Ureter (tissue), 1 donor: ENCODE measurements around the gene GPSM3. TPM values are rescaled to one million over a fixed set of nuclear protein-coding genes. Genes with fewer than 3 reads are reported as not detected.
A peak's percentile ranks its signal among the peaks of the same experiment; 100 is the strongest.

Experiments
- DNase-seq: peaks from one replicate; pipeline ENCODE4 v3.0.0-alpha.2; 2020; ENCODE audit warnings: low spot score
- total RNA-seq: library from RNA; stranded (reverse); gene quantifications from one replicate; pipeline ENCODE4 v1.2.4, GENCODE V29; 2023
- donor health status: DM: yes; HTN: yes; CAD: no.

Gene GPSM3
- total RNA-seq, 1 donor from 2014 or later = 33.9 TPM

DNA sequence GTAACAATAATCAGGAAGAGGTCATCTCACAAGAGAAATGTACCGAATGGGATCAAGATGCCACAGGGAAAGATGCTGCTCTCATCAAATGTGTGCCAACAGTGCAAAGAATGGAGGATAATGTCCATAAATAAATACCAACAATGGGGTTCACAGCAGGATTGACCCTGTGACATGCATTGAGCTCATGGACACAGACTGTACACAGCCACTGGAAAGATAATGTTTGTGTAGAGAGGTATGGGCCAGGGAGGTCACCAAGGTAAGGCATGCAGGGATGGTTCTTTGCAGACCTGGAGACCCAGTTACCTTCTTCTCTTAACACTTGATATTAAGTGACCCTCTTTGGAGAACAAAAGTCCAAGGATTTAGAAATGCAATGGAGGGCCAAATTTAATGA is 18.0 kb downstream of the GPSM3 start:
- no peak for DNase-seq

DNA sequence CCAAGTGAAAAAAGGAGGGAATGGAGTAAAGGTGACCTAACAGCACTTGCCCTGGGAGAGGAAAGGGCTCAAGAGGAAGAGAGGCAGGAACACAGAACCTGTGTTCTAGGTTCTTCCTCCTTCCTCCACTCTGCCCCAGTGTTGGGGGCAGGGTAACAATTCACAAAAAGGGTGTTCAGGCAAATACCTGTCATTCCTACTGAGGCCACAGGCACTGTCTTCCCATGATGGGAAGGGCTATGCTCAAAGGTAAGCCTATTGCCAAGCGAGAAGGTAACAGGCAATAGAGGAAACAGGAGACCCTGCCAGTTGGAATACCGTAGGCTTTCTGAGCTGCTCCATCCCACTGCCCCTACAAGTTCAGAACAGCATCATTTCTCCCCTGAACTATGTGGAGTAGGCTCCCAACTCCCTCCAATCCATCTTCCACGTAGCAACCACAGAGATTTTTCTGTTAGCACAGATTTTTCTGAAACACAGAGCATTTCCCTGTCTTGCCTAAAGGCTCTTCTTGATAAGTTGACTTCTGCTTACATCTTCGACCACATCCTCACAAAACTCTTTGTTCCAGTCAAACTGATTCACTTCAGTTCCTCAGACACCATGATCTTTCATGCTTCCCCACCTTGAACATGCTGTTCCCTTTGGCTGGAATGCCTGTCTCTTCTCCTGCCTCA is 19.3 kb downstream of the GPSM3 start:
- DNase-seq = no peak

GRCh38 chr6:32171234-32171633 is 21.2 kb downstream of the GPSM3 start:
- DNase-seq = no peak

DNA sequence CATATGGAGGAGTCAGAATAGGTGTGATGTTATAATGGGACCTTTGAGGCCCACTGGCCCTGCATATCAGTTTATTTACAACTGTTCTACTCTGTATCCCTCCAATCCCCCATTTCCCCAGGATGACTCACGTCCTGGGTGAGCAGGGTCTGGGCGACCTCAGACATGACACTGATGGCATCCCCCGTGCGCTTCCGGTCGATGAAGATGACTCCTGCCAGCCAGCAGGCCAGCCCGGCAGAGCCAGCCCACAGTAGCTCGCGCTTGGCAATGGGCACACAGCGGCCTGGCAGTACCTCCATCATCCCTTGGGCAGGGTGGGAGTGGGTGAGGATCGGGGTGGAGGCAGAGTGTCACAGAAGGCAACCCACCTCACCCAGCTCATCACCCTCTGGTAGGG is 22.1 kb downstream of the GPSM3 start:
- DNase-seq = no peak

DNA sequence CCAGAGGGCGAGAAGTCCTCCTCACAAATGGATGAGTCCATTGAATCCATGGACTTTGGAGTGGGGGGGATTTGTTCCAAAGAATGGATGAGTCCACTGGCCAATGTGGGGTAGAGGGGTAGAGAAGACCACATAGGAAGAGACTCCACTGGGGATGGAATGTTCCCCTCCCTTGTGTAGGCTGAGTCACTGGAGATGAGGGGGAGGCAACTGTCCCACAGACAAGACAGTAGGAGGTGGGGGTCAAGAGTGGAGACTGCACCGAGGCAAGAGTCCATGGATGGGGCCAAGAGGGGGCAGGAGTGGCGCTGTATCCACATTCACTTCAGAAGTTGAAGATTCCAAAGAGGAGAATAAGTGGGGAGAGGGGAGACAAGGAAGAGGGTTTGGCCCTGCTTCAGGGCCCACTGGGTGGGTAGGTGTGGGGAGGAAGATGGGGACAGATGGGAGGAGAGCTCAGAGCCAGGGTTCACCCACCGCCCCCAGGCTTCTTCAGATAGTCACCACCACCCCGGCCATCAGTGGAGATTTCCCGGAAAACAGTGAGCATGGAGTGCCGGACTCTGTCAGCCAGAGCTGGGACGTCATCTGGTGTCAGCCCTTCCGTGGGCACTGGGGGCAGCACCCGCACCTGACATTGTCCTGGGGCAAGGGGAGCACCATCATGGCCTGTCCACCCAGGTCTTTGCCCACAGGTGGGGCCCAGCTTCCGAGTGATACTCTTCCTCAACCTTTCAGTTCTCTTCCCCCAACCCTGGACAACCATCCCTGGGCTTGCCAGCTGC is 23.4 kb downstream of the GPSM3 start:
- DNase-seq = no peak

GRCh38 chr6:32168350-32168749 is 24.1 kb downstream of the GPSM3 start:
- no peak for DNase-seq

DNA sequence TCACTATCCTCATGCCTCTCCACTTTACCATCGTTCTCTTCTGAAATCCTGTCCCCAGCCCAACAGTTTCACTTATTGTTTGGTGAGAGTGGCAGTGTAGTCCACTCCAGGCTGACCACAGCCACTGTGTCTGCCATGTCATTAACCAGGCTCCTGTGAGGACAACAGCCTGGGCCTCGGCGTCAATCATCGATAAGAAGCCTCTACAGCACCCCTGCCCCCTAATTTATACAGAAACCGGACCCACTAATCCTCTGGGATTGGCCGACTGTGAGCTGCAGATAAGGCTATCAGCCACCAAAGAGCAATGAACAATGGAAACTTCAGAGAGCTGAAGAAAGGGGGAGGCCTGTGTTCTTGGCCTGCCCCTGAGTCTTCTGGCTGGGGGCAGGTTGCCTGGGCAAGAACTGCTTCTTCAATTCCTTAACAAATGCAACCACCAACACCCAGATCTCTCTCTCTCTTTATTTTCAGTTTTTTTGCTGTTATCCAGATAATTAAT is 24.6 kb downstream of the GPSM3 start:
- DNase-seq = no peak

- DNase-seq = no peak
These were observed 25.2 kb downstream of the GPSM3 start for GRCh38 chr6:32167154-32167760.

DNA sequence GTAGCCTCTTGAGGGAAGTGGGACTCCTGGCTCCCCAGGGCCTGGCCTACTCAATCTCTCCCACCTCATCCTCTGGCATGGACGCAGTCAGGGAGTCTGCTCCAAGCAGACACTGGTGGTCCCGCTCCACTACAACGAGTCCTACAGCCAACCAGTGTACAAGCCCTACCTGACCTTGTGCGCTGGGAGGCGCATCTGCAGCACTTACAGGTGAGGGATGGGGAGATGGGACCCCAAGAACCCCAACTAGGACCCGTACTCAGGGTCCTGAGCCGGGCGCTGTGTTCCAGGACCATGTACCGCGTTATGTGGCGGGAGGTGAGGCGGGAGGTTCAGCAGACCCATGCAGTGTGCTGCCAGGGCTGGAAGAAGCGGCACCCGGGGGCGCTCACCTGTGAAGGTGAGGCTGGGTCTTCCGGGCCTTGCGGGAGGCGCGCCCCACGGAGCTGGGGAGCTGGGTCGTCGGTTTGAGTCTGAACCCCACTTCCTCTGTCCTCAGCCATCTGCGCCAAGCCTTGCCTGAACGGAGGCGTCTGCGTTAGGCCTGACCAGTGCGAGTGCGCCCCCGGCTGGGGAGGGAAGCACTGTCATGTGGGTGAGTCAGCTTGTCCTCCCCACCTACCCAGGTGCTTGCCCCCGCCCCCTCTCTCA is 25.9 kb downstream of the GPSM3 start:
- DNase-seq = no peak

GRCh38 chr6:32164295-32164694 is 28.1 kb downstream of the GPSM3 start, which contains the start of gene EGFL8:
Gene EGFL8 (plus strand): TSS chr6:32164595. CDS start chr6:32166166, 1,571 bp downstream.
- no peak for DNase-seq

DNA sequence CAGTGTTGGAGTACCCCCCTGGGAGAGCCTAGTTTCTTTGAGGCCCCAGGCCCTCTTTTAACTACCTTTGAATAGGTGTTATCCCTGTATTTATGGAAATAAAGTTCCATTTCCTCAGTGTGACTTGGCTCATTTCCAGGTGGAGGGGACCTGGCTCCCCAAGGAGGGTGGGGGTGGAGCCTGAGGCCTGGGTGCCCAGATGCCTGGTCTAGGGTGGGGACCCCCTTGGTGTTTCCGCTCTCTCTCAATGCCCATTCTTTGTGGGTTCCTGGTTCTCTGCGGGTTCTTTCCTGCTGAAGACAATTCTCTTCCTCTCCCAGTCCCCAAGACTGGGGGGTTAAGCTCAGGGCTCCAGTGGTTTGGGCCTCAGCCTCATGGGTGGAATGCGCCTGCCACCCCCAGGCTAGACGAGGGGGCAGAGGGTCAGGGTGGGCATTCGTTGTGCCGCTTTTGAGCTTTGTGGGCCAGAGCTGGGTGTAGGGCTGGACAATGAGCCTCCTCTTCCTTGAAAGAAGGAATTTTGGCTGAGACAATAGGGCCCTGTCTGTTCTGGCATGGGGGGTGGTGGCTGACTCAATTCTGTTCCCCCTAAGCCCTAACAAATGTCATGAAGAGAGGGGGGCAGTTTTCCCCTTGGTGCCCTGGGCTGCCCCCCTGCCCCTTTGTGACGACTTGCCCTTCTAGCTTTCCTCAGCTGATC is 28.7 kb downstream of the GPSM3 start:
- DNase-seq = no peak

GRCh38 chr6:32158052-32158451 is 34.4 kb downstream of the GPSM3 start:
- DNase-seq = no peak

DNA sequence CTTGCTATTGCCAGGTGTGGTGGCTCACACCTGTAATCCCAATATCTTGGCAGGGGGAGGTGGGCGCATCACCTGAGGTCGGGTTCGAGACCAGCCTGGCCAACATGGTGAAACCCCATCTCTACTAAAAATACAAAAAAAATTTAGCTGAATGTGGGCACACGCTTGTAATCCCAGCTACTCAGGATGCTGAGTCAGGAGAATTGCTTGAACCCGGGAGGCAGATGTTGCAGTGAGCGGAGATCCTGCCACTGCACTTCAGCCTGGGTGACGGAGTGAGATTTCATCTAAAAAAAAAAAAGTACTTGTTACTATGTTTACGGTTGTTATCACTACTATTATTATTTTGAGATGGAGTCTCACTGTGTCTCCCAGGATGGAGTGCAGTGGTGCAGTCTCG is 35.6 kb downstream of the GPSM3 start:
- no peak for DNase-seq

DNA sequence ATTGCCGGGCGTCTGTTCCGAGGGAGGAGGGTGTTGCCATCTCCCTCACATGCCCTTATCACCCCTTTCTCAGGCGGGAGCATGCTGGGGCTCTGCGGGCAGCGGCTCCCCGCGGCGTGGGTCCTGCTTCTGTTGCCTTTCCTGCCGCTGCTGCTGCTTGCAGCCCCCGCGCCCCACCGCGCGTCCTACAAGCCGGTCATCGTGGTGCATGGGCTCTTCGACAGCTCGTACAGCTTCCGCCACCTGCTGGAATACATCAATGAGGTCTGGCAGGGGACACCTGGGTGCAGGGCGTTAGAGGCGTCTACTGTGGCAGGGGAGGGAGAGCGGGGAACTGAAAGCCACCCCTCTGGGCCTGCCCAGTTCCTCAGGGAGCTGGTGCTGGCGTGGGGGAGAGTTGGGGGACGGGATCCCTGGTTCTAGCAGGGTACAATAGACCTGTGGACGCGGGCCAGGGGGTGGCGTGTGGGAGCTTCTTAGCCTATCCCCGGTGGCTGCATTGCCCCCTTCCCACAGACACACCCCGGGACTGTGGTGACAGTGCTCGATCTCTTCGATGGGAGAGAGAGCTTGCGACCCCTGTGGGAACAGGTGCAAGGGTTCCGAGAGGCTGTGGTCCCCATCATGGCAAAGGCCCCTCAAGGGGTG is 37.8 kb downstream of the GPSM3 start:
- peak; percentile 78 for DNase-seq

DNA sequence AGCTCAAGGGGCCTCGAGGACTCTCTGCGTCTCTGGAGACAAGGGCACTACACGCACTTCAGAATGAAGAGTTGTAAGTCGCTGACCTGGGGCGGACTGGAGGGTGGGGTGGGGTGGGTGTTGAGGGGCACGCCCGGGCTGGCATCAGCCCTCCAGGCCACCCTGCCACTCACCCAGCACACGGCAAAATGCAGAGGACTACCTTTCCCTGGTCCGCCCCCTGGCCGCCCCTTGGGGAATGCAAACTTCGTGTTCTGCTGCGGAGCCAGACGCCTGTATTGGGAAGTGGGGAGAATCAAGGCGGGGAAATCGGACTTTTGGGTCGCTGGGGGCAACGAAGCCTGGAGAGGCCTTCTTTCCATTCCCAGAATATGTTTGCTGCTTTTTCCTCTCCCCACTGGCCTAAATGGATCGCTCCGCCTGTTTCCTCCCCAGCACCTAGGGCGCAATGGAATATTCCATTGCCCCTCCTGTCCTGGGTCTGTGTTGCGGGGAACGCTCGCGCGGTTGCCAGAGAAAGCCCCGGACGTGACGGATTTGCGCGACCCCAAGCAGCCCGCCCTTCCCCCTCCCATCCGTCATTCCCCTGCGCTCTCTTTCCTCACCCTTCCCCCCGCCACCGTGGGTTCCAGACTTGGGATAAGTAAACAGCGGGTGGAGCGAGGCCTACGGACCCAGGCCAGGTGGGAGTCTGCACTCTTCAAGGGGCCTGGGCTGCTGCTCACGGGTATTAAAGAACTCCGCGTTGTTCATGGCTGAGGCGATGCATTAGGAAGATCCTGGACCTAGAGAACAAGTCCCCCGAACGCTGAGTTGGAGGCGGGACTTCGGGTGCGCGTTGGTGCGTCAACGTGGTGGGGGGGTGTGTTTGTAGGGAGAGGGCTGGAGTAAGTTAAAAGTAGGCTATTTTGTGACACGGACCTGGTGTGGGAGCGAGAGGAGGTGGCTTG is 38.6 kb downstream of the GPSM3 start, which contains the start of gene PPT2:
Gene PPT2, plus strand, starts transcription at position 578 of the 950 bp plus-strand sequence. CDS start 454 bp downstream, outside the sequence.
- DNase-seq = peak; percentile 91

GRCh38 chr6:32152769-32153563 is 39.5 kb downstream of the GPSM3 start:
- no peak for DNase-seq

DNA sequence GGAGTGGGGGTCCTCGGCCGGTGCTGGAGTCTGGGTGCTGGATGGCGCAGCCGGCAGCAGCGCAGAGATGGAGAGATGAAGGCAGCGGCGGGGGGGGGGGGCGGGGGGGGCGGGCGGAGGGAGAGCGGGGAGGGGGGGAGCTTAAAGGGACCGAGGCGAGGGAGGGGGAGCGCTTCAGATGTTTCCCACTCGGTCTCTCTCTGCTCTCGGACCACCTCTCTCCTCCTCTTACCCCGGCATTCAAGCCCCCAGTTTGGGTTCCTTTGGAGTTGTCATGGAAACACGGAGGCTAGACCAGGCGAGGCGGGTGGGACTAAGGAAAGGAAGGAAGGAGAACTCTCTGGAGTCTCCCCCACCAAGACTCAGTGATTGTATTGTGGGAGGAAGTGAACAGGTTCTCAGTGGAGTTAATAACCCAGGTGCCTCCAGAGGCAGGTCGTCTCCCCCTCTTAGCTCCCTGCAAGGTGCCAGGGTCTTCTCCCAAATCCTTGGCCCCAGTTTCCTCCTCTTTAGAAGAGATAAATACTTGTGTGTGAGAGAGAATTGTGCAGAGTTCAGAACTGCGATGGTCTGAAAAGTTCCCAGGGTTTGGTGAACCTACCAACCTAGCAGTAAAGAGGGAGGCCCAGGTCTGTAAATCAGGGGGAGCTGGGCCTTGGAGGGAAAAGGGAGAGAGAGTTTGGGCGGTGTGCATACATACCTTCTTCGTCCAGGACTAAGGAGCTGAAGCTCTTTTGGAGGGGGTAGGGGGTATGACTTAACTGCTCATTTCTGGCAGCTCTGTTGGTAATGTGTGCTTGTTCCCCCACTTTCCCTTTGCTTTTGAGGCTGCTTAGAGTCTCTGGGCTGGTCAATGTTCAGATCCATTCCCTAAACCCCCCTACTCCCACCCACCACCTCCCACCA is 40.3 kb downstream of the GPSM3 start, which contains the start of gene PRRT1:
Gene PRRT1, minus strand, starts transcription at position 77 of the 906 bp plus-strand sequence. CDS start 112 bp downstream, outside the sequence.
- no peak for DNase-seq
